PC-9 (cell line): ENCODE data around the gene PTPN6.

Experiments
- CTCF ChIP-seq: fragments of 200-600 bp; sonication (generic); conservative IDR thresholded peaks from 2 replicates; pipeline ENCODE4 v1.6.1; 2017; ENCODE audit warnings: mixed run types, antibody characterized with exemption, mild to moderate bottlenecking, moderate library complexity
- EZH2 ChIP-seq: fragments of 200-600 bp; sonication (generic); IDR thresholded peaks from 2 replicates; pipeline ENCODE4 v1.8.0; 2017; ENCODE audit warnings: antibody characterized with exemption, low read depth

GRCh38 chr12:6946920-6947374 is 4.2 kb upstream of the PTPN6 start:
- TF ChIP-seq CTCF, result 0 out of 2 replicates have a peak, but pooled peaks have one; percentile 6
- no peak for TF ChIP-seq EZH2
